HEK293T (cell line): Measurements from ENCODE around the gene TMTC2.
"Not testable (repeated sequence)": the region's sequence is repeated elsewhere in the genome, so short reads cannot be mapped to it uniquely, and the experiment has no call there.

Experiments
- CTCF ChIA-PET: fragments of 350-600 bp; formaldehyde crosslinking; extraction: SDS; loops from one replicate; lab custom pipeline; 2021; ENCODE audit warnings: antibody characterized with exemption, inconsistent platforms; lab: Yijun Ruan, JAX
- POLR2A ChIA-PET: fragments of 350-600 bp; formaldehyde crosslinking; extraction: SDS; loops from one replicate; lab custom pipeline; 2020; ENCODE audit warnings: antibody characterized with exemption, inconsistent platforms; lab: Yijun Ruan, JAX
- DNase-seq: peaks from one replicate; pipeline ENCODE4 v3.0.0; 2012; ENCODE audit warnings: mixed read lengths; ENCODE audit errors: extremely low spot score
- ARNT ChIP-seq: fragments of 450-650 bp; IDR thresholded peaks from 2 replicates; pipeline ENCODE4 v1.6.1; 2017; ENCODE audit warnings: mild to moderate bottlenecking
- BHLHE40 ChIP-seq: fragments of 450-650 bp; IDR thresholded peaks from 2 replicates; pipeline ENCODE4 v1.6.1; 2016; ENCODE audit warnings: mild to moderate bottlenecking, moderate library complexity, borderline replicate concordance
- CTBP1 ChIP-seq: fragments of 450-650 bp; IDR thresholded peaks from 2 replicates; pipeline ENCODE4 v1.6.1; 2016; ENCODE audit warnings: borderline replicate concordance
- ELF4 ChIP-seq: fragments of 450-650 bp; IDR thresholded peaks from 2 replicates; pipeline ENCODE4 v1.6.1; 2017; ENCODE audit warnings: antibody characterized with exemption
- FOXA1 ChIP-seq: fragments of 450-650 bp; IDR thresholded peaks from 2 replicates; pipeline ENCODE4 v1.6.1; 2016; ENCODE audit warnings: mild to moderate bottlenecking
- FOXK2 ChIP-seq: fragments of 450-650 bp; IDR thresholded peaks from 2 replicates; pipeline ENCODE4 v1.6.1; 2016; ENCODE audit warnings: mild to moderate bottlenecking
- FOXM1 ChIP-seq: fragments of 450-650 bp; IDR thresholded peaks from 2 replicates; pipeline ENCODE4 v1.6.1; 2017; ENCODE audit warnings: mild to moderate bottlenecking, borderline replicate concordance
- HDGF ChIP-seq: fragments of 450-650 bp; IDR thresholded peaks from 2 replicates; pipeline ENCODE4 v1.6.1; 2017; ENCODE audit warnings: antibody characterized with exemption, borderline replicate concordance
- L3MBTL2 ChIP-seq: fragments of 450-650 bp; conservative IDR thresholded peaks from 2 replicates; pipeline ENCODE4 v1.6.1; 2016; ENCODE audit warnings: mild to moderate bottlenecking
- LEF1 ChIP-seq: fragments of 450-650 bp; IDR thresholded peaks from 2 replicates; pipeline ENCODE4 v1.6.1; 2017; ENCODE audit warnings: mild to moderate bottlenecking, borderline replicate concordance
- NFRKB ChIP-seq: fragments of 450-650 bp; IDR thresholded peaks from 2 replicates; pipeline ENCODE4 v1.6.1; 2016; ENCODE audit warnings: mild to moderate bottlenecking, moderate library complexity
- PKNOX1 ChIP-seq: fragments of 450-650 bp; IDR thresholded peaks from 2 replicates; pipeline ENCODE4 v1.6.1; 2016
- SP1 ChIP-seq: fragments of 450-650 bp; IDR thresholded peaks from 2 replicates; pipeline ENCODE4 v1.6.1; 2017
- SUZ12 ChIP-seq: fragments of 450-650 bp; IDR thresholded peaks from 2 replicates; pipeline ENCODE4 v1.6.1; 2016; ENCODE audit warnings: mild to moderate bottlenecking
- TARDBP ChIP-seq: fragments of 450-650 bp; IDR thresholded peaks from 2 replicates; pipeline ENCODE4 v1.6.1; 2016
- ZNF384 ChIP-seq: fragments of 450-650 bp; IDR thresholded peaks from 2 replicates; pipeline ENCODE4 v1.6.1; 2016

The TMTC2 gene

GRCh38 chr12:82756303-82756702 is 69.6 kb downstream of the TMTC2 start:
- DNase-seq, result no peak
- ChIA-PET POLR2A (no interaction called here), CTCF (no interaction called here)
- no peak for TF ChIP-seq L3MBTL2
- no peak for TF ChIP-seq HDGF
- TF ChIP-seq ARNT, result no peak
- no peak for TF ChIP-seq BHLHE40
- TF ChIP-seq SP1, result no peak
- TF ChIP-seq LEF1, result no peak
- TF ChIP-seq ELF4, result no peak
- no peak for TF ChIP-seq ZNF384
- TF ChIP-seq CTBP1, result no peak
- no peak for TF ChIP-seq TARDBP
- no peak for TF ChIP-seq FOXM1
- TF ChIP-seq PKNOX1, result no peak
- no peak for TF ChIP-seq SUZ12
- TF ChIP-seq FOXA1, result no peak

- ChIA-PET POLR2A (no interaction called here), CTCF (no interaction called here)
- TF ChIP-seq PKNOX1, result no peak
- TF ChIP-seq NFRKB, result no peak
- TF ChIP-seq ARNT, result no peak
- TF ChIP-seq SP1, result no peak
- TF ChIP-seq TARDBP, result no peak
- no peak for TF ChIP-seq BHLHE40
- no peak for DNase-seq
Observed at GRCh38 chr12:82757059-82757458, 70.4 kb downstream of the TMTC2 start.

DNA sequence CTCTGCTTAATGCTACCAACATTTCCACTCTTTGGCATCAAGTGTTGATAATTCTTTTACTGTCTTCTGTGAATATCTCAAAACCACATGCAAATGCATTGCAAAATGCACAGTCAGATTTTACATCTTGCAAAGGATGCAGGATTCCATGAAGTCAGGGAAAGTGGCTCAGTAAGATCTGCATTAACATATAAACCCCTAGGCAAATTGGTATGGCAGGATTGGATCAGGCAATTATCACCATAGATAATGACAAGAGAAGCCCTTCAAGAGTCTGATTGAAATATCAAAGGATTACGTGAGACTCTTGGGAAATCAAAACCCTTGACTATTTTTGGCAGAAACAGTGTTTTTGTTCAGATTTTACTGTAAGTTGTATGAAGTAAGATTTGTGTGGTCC is 71.0 kb downstream of the TMTC2 start:
- POLR2A ChIA-PET, result no interaction called here
- no peak for DNase-seq
- TF ChIP-seq FOXM1 (no peak), FOXA1 (no peak), L3MBTL2 (no peak)
- CTCF ChIA-PET, result no interaction called here

- CTCF ChIA-PET, result no interaction called here
- TF ChIP-seq TARDBP (no peak), LEF1 (no peak), FOXK2 (no peak), CTBP1 (no peak), ARNT (no peak), NFRKB (no peak), SUZ12 (no peak), SP1 (no peak), L3MBTL2 (no peak), FOXA1 (no peak), HDGF (no peak), FOXM1 (no peak), BHLHE40 (no peak), ZNF384 (no peak)
- POLR2A ChIA-PET, result no interaction called here
- no peak for DNase-seq
Observed at GRCh38 chr12:82758749-82759330, 72.1 kb downstream of the TMTC2 start.

DNA sequence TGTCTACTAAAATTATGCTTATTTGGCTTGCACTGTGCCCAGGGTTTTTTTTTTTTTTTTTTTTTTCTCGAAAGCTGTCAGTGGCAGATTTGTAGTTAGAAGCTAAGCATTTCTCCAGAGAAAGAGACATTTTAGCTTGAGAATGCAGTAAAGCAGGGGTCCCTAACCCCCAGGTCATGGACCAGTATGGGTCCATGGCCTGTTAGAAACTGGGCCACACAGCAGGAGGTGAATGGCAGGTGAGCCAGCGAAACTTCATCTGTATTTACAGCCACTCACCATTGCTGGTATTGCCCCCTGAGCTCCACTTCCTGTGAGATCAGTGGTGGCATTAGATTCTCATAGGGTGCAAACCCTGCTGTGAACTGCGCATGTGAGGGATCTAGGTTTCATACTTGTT is 73.7 kb downstream of the TMTC2 start:
- CTCF ChIA-PET, result interaction anchor here (2.5 kb wide), 1 partner anchor 8 kb away, joined by 6 read pairs; no protein-coding TSS in a partner anchor
- no peak for TF ChIP-seq HDGF
- TF ChIP-seq ARNT, result no peak
- TF ChIP-seq BHLHE40, result no peak
- POLR2A ChIA-PET, result no interaction called here
- no peak for DNase-seq

DNA sequence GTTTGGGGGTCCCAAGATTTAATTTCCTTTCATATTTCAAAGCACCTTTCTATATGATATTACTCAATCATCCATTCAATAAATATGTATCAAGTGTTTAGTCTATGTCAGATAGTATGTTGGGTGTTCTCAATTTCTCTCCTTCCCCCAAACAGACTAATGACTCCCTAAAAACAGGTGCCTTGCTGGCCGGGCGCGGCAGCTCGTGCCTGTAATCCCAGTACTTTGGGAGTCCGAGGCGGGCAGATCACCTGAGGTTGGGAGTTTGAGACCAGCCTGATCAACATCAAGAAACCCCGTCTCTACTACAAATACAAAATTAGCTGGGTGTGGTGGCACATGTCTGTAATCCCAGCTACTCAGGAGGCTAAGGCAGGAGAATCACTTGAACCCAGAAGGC is 78.5 kb downstream of the TMTC2 start:
- CTCF ChIA-PET, POLR2A ChIA-PET, DNase-seq: not testable (repeated sequence)

DNA sequence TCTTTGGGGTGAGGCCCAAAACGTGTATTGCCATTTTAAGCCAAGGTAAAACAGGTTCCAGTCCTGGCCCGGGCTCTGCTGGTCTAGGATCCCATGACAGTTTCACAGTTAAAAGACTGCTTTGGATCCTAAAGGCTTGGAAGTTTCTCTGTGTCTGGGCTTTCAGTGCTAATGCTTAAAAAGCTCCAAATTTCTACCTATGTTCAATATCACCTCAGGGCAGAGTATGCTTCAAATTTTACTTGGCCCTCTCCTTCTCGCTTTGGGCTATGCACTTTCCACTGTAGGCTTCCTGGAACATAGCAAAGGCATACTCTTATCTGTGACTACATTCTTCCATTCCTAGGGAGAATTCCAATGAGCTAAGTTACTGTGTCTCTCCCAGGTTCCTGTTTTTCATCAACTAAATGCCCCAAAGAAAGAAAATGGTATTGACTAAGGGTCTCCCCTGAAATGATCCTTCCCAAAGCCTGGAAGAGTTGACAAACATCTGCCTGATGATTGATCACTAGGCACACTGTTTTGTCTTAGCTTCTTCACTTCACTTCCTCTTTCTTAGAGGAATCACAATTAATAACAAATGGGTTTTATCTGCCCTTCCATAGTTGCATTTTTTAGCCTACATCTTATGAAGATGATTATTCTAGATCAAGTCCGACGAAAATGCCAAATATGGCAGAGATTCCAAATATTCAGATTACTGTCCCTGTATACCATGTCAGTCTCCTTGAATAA is 79.4 kb downstream of the TMTC2 start:
- CTCF ChIA-PET, result no interaction called here
- DNase-seq, result no peak
- TF ChIP-seq PKNOX1 (no peak), FOXM1 (no peak), LEF1 (no peak), SUZ12 (no peak), HDGF (no peak), FOXA1 (no peak), SP1 (no peak), BHLHE40 (no peak), CTBP1 (no peak), ZNF384 (no peak), L3MBTL2 (no peak), ELF4 (no peak), ARNT (no peak), TARDBP (no peak)
- POLR2A ChIA-PET, result no interaction called here
